PFSK-1 (cell line): ENCODE data around the gene OR2W1.

Experiments used
- FOXP2 ChIP-seq: optimal IDR thresholded peaks from 2 replicates; pipeline ENCODE3; 2011; ENCODE audit warnings: borderline replicate concordance, control low read depth, inconsistent platforms; ENCODE audit not compliant: insufficient read depth; ENCODE audit errors: extremely low read length, extremely low read depth
- POLR2AphosphoS5 ChIP-seq: IDR thresholded peaks from 2 replicates; pipeline ENCODE4 v1.6.1; 2012; ENCODE audit warnings: low read depth, mild to moderate bottlenecking, control low read depth, low read length, moderate library complexity
- SIN3A ChIP-seq: IDR thresholded peaks from 2 replicates; pipeline ENCODE4 v1.6.1; 2012; ENCODE audit warnings: mild to moderate bottlenecking, low read length, moderate library complexity, borderline replicate concordance; ENCODE audit not compliant: insufficient read depth
- TAF1 ChIP-seq: IDR thresholded peaks from 2 replicates; pipeline ENCODE4 v1.6.1; 2012; ENCODE audit warnings: low read length, control low read depth, borderline replicate concordance; ENCODE audit not compliant: insufficient read depth
- TF ChIP-seq, protein P1 (sequence below), 2 experiments: IDR thresholded peaks; 2 replicates each; pipeline versions ENCODE4 v1.6.1 to v1.8.0; 2011 to 2012; ENCODE audit warnings: low read depth in 2 of 2, low read length in 2 of 2, control low read depth in 1 of 2, inconsistent platforms in 1 of 2, mild to moderate bottlenecking in 1 of 2, moderate library complexity in 1 of 2; ENCODE audit not compliant: insufficient read depth in 1 of 2

The OR2W1 gene

DNA sequence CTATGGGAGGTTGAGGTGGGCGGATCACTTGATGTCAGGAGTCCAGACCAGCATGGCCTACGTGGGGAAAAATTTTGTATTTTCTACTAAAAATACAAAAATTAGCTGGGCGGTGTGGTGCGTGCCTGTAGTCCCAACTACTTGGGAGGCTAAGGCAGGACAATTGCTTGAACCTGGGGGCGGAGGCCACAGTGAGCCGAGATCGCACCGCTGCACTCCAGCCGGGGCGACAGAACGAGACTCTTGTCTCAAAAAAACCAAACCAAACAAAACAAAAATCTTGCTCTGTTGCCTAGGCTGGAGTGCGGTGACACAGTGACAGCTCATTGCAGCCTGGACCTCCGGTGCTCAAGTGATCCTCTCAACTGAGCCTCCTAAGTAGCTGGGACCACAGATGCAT is 16.2 kb downstream of the OR2W1 start:
- TF ChIP-seq FOXP2 (no peak), POLR2AphosphoS5 (no peak), TAF1 (no peak), SIN3A (no peak)
- TF ChIP-seq, protein P1, sequence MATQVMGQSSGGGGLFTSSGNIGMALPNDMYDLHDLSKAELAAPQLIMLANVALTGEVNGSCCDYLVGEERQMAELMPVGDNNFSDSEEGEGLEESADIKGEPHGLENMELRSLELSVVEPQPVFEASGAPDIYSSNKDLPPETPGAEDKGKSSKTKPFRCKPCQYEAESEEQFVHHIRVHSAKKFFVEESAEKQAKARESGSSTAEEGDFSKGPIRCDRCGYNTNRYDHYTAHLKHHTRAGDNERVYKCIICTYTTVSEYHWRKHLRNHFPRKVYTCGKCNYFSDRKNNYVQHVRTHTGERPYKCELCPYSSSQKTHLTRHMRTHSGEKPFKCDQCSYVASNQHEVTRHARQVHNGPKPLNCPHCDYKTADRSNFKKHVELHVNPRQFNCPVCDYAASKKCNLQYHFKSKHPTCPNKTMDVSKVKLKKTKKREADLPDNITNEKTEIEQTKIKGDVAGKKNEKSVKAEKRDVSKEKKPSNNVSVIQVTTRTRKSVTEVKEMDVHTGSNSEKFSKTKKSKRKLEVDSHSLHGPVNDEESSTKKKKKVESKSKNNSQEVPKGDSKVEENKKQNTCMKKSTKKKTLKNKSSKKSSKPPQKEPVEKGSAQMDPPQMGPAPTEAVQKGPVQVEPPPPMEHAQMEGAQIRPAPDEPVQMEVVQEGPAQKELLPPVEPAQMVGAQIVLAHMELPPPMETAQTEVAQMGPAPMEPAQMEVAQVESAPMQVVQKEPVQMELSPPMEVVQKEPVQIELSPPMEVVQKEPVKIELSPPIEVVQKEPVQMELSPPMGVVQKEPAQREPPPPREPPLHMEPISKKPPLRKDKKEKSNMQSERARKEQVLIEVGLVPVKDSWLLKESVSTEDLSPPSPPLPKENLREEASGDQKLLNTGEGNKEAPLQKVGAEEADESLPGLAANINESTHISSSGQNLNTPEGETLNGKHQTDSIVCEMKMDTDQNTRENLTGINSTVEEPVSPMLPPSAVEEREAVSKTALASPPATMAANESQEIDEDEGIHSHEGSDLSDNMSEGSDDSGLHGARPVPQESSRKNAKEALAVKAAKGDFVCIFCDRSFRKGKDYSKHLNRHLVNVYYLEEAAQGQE (IDR thresholded peaks at IDR 0.05; ENCODE audit: insufficient read depth in 1 of 2, low read depth in 2 of 2, low read length in 2 of 2) = no peak

DNA sequence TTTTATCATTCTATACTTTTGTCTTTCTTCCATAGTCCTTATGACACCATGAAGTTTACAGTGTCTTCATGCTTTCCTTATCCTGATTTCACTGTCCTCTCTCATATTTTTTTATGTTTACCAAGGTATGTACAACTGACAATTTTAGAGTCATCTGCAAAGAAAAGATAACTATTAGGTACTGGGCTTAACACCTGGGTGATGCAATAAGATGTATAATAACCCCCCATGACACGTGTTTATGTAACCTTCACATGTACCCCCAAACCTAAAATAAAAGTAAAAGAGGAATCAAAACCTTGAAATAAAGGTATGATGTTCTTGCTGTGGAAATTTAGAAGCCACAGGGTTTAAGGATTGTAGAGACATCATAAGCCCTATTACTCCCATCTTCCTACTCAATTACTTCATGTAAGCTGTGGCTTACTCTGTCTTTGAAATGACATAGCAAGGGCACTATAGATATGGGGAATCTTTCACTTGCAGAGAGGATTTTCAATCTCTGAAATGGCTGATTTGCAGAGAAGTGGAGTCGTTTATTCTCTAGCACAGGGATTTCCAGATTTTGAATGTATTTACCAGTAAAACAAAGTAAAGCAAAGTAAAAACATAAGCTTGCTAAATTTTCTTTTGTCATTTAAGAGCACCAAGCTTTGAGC is 18.9 kb downstream of the OR2W1 start:
- no peak for TF ChIP-seq POLR2AphosphoS5
- TF ChIP-seq, protein P1 (IDR thresholded peaks at IDR 0.05; ENCODE audit: insufficient read depth in 1 of 2, low read depth in 2 of 2, low read length in 2 of 2) = no peak
- TF ChIP-seq SIN3A = no peak
- TF ChIP-seq FOXP2 = no peak
- no peak for TF ChIP-seq TAF1

DNA sequence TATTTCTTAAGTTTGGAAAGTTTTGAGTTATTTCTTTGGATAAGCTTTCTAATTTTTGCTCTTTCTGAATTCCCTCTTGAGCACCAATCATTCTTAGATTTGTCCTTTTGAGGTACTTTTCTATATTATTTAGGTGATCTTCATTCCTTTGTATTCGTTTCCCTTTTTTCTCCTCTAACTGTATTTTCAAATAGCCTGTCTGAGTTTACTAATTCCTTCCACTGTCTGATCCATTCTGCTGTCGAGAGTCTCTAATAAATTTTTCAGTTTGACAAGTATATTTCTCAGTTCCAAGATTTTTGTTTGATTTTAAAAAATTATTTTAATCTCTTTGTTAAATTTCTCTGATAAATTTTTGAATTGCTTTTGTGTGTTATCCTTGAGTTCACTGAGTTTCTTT is 23.5 kb downstream of the OR2W1 start:
- TF ChIP-seq TAF1 = no peak

DNA sequence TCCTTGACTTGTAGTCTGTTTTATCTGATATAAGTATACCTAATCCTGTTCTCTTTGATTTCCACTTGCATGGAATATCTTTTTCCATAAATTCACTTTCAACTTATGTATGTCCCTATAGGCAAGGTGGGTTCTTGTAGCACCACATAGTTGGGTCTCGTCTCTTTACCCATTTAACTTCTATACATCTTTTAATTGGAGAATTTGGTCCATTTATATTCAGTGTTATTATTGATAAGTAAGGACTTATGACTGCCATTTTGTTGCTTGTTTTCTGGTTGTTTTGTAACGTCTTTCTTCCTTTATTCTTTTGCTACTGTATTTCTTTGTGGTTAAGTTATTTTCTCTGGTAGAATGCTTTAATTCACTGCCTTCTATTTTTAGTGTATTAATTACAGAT is 25.3 kb downstream of the OR2W1 start:
- TF ChIP-seq FOXP2 = no peak
- no peak for TF ChIP-seq POLR2AphosphoS5
- TF ChIP-seq, protein P1 (IDR thresholded peaks at IDR 0.05; ENCODE audit: insufficient read depth in 1 of 2, low read depth in 2 of 2, low read length in 2 of 2) = no peak
- TF ChIP-seq TAF1 = no peak
- TF ChIP-seq SIN3A = no peak

DNA sequence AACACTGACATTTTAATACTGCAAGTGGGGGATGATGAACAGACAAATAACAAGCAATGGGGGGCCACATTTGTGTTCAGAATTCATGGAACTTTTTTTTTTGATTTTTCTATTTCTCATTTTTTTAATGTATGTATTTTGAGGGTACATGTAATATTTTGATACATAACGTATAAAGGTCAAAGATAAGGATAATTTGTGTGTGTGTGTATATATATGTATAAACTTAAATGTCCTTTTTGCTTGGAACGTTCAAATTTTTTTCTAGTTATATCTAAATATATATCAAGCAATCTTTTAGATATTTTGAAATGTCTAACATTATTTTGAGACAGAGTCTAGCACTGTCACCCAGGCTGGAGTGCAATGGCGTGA is 27.6 kb downstream of the OR2W1 start:
- TF ChIP-seq POLR2AphosphoS5 (no peak), SIN3A (no peak), FOXP2 (no peak), TAF1 (no peak)
- TF ChIP-seq, protein P1 (IDR thresholded peaks at IDR 0.05; ENCODE audit: insufficient read depth in 1 of 2, low read depth in 2 of 2, low read length in 2 of 2) = no peak
